ELF-1 (cell line): Measurements from ENCODE around the gene TLE5.
A peak's percentile ranks its signal among the peaks of the same experiment; 100 is the strongest.
"Not testable (repeated sequence)": the region's sequence is repeated elsewhere in the genome, so short reads cannot be mapped to it uniquely, and the experiment has no call there.

Experiments used
- DNase-seq: peaks from one replicate; pipeline ENCODE4 v3.0.0-alpha.2; 2016; ENCODE audit warnings: low read depth, low spot score

Gene TLE5

DNA sequence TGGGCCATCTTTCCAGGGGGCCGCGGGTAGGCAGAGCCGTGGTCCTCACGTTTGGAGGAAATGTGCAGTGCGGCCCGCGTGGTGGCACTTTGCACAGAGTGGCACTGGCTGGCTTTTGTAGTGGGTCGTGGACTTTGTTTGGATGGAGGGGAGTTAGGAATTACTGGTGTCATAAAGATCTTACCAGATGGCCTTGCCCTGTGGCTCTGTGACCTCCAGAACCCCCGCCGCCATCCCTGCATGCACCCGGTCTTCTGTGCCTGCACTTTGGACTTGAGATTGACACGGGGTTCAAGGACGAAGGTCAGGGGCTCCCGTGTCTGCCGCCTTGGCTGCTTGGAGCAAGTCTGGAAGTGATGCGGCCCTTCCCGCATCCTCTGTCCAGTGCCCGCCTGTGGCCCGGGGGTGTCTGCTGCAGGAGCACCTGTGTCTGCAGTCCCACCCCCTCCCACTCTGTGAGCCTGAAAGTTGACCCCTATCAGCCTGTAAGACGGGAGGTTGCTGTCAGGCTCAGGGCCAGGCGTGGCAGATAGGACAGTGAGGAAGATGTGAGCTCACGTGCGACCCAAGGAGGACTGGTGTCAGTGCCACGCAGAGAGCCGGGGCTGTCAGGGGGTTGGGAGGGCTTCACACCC, 34.1 kb upstream of the TLE5 start:
- DNase-seq = no peak

DNA sequence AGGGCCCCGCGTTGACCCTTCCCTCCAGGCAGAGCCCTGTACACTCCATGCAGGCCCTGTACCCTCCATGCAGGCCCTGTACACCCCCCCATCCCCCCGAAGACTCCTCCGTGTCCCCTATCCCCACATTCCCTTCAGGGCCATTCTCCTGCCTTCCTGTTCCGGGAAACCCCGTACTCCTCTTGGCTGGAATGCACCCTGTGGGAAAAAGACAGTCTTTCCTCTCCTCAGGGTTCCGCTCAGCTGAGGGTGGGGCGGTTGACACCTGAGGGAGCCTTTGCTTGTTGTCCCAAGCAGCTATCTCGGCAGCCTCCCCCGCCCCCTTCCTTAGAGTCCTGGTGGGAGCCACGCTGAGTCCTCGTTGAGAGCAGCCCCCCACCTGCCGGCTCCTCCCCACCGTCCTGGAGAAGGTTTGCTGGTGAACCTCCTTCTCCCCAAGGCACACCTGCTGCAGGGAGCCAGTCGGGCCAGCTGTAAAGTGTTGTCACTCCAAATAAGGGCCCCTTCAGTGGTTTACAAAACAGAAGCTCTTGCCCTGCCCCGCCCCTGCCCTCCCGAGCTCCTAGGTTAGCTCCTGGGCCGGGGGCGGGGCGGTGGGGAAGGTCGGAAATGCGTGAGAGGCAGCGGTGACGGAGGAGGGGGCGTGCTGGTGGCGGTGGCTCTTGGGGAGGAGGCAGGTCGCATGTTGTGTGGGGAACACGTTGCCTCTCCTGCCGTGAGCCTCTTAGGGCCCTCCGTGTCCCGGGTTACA, 33.3 kb upstream of the TLE5 start:
- peak; percentile 85 for DNase-seq

GRCh38 chr19:3094601-3095440, 32.5 kb upstream of the TLE5 start:
- DNase-seq = no peak

GRCh38 chr19:3089299-3089855, 27.1 kb upstream of the TLE5 start:
- DNase-seq = not testable (repeated sequence)

DNA sequence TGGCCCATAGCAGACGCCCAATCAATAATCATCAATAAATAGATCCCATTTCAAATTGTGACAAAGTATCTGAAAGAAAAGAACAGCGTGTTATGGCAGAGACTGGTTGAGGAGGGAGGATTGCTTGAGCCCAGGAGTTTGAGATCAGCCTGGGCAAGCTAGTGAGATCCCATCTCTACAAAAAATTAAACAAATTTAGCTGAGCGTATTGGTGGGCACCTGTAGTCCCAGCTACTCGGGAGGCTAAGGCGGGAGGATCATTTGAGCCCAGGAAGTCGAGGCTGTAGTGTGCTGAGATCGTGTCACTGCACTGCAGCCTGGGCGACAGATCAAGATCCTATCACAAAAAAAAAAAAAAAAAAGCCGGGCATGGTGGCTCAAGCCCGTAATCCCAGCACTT, 25.5 kb upstream of the TLE5 start:
- no peak for DNase-seq

DNA sequence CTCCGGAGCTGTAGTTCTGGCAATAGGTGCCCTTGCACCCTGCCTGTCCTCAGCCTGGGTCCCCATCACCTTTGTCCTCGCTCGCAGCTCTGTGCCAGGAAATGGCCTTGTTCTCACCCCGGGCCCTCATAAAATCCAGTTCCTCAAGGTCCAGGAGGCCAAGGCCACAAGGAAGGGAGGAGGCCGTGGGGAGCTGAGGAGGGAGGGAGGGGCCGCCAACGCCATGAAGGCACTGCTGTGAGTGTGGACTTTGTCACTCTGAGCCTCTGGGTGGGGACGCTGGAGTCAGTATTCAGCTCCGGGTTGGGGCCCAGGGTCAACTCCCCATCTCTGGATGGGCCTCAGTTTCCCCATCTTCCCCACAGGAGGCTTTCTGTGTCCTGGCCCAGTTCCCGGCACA, 22.6 kb upstream of the TLE5 start:
- no peak for DNase-seq

DNA sequence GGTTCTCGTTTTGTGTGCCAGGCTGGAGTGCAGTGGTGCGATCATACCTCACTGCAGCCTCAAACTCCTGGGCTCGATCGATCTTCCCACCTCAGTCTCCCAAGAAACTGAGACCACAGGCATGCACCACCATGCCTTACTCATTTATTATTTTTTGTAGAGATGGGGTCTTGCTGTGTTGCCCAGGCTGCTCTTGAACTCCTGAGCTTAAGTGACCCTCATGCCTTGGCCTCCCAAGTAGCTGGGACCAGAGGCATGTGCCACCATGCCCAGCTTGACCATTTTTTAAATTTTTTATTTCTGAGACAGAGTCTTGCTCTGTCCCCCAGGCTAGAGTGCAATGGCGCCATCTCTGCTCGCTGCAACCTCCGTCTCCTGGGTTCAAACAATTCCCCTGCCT, 21.7 kb upstream of the TLE5 start:
- DNase-seq = no peak

DNA sequence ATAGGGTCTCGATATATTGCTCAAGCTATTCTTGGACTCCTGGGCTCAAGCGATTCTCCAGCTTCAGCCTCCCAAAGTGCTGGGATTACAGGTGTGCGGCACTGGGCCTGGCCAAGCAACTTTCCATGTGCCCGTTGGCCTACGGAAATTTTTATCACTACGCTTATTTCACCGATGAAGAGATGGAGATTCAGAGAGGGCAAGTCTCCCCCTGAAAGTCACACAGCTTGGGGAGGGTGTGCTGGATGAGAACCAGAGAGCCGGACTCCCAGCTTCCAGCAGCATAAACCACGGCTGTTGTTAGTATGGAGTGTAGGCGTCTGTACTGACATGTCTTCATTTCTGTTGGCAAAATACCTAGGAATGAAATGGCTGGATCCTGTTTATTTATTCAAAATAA, 20.0 kb upstream of the TLE5 start:
- no peak for DNase-seq

DNA sequence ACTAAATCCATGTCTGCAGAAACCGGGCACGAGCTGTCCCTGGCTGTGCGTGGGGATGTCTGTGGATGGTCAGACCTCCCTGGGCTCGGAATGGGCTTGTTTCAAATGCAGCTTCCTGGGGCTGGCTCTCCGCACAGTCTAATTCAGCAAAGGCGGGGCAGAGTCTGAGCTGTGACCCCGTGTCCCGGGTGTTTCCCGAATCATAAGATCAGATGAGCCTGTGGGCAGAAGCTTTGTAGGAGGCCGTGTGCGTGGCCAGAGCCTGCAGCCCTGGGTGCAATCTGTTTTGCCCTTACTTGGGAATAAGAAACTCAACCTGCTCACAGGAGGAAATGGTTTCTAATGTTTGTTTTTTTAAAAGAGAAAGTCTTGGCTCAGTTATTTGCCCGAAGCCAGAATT, 18.0 kb upstream of the TLE5 start:
- no peak for DNase-seq

GRCh38 chr19:3079578-3079977, 17.3 kb upstream of the TLE5 start:
- DNase-seq = no peak

DNA sequence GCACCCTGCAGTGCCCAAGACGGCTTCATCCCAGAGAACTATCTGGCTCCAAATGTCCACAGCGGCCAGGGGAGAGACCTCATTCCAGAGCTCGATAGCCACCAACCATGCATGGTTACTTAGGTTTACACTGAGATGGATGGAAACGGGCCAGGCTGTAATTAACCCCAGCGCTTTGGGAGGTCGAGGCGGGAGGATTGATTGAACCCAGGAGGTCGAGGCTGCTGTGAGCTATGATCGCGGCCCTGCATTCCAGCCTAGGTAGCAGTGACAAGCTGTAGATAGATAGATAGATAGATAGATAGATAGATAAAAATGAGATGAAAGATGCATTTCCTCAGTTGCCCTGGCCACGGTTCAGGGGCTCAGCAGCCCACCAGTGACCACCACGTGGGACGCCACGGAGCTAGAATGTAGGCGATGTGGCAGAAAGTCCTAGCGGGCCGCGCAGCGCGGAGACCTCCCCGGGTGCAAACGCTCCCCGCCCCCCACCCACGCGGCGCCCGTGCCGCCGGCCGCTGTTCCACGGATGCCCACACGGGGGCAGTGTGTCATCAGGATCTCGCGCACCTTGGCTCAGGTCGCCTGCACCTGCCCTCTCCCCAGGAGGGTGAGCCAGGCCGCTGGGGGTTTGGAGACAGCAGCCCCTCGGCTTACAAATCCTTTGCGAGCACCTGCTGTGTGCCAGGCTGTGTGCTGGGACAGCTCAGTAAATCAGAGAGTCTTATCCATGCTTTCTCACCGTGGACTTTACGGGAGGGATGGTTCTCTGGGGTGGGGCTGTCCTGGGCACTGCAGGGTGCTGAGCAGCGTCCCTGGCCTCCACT, 13.5 kb upstream of the TLE5 start:
- peak; percentile 78 for DNase-seq

GRCh38 chr19:3073931-3074595, 11.8 kb upstream of the TLE5 start:
- DNase-seq = no peak

DNA sequence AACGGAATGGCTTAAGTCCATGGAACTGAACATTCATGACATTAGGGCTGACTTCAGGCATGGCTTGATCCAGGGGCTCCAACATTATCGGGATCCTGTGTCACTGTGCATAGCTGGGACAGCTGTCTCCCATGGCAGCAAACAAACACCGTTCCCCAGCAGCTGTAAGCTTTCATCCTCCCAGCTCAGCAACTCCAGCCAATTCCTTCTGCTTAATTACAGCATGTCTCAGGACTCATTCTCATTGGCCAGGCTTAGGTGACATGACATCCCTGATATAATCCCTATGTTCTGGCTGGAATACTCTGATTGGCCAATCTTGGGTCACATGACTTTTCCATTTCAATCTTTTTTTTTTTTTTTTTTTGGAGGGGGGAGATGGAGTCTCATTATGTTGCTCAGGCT, 10.9 kb upstream of the TLE5 start:
- peak; percentile 52 for DNase-seq

DNA sequence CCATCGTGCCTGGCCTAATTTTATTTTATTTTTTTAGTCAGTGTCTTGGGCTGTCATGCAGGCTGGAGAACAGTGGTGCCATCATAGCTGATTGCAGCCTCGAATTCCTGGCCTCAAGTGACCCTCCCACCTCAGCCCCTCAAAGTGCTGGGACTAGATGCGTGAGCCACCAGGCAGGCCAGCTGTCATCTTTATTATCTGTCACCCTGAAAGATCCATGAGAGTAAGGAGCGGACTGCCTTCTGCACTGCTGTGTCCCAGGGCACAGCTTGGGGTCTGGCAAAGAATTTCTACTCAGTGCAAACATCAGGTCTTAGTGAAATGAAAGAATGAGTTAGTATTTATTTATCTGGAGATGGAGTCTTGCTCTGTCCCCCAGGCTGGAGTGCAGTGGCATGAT, 9.5 kb upstream of the TLE5 start:
- no peak for DNase-seq

DNA sequence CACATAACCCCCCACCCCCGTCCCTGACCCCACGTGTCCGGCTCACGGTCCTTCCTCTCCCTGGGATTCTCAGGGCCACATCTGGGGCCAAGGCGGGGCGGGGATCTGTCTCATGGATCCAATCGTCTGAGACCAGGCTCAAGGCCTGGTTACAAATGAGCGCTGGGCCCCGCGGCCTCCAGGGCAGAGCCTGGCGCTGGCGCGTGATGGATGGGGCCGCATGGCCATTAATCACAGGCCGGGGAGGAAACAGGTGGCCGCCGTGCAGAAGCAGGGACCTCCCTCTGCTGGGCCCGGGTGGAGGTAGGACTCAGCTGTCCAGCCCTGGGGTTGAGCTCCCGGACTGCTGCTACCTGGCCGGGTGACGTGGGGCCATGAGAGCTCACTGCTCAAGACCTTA, 5.8 kb upstream of the TLE5 start:
- DNase-seq = peak; percentile 63

DNA sequence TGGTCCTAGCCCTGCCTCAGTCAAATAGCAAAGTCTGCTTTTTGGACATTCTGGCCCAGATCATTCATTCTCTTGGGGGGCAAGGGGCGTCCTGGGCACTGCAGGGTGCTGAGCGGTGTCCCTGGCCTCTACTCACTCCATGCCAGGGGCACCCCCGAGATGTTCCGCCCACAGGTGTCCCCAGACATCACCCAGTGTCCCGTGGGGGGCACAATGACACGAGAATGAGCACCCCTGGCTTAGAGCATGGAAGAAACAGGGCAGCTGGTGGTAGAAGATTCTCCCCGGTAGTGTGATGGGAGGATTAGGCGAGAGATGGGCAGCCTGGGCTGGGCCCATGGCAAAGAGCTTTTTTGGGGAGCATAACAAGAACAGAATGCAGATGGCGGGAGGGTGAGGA, 5.3 kb upstream of the TLE5 start:
- DNase-seq = no peak

DNA sequence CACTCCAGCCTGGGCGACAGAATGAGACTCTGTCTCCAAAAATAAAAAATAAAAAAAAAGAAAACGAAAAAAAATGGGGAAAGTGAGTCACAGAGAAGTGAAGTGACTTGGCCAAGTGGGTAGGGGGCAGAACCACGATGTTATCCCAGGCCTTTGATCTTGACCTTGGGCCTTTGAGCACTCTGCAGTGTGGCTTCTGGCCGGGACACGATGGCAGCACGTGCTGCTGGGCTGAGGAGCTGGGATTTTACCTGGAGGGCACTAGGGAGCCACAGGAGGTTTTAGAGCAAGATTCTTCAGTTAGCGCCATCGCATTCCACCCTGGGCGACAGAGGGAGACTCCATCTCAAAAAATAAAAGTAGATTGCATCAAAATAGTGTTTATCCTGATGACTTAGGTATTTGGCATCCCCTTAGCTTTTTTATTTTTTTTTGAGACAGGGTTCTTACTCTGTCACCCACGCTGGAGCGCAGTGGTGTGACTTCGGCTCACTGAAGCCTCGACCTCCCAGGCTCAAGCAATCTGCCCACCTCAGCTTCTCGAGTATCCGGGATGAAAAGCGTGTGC, 4.3 kb upstream of the TLE5 start:
- no peak for DNase-seq

GRCh38 chr19:3065675-3066357, 3.5 kb upstream of the TLE5 start:
- DNase-seq = no peak

DNA sequence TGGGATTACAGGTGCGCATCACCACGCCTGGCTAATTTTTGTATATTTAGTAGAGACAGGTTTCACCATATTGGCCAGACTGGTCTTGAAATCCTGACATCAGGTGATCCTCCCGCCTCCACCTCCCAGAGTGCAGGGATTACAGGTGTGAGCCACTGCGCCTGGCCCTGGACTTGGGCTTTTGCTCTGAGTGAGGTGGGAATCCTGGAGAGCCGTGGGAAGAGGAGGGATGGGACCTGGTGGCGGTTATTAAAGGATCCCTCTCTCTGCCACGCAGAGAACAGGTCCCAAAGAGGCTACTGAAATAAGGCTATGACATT, 1.7 kb upstream of the TLE5 start:
- DNase-seq = no peak
